Right lung (tissue), 5 donors: ENCODE measurements around the gene TSPAN3. TPM values are rescaled to one million over a fixed set of nuclear protein-coding genes. Genes with fewer than 3 reads are reported as not detected.

ENCODE experiments used
- DNase-seq, 2 donors: peaks; one replicate each; pipeline ENCODE4 v3.0.0-alpha.2; 2013
- polyA plus RNA-seq, 5 donors: library from polyadenylated mRNA; unstranded; fragments of 120-200 nt; gene quantifications; one replicate each; pipeline versions ENCODE4 v1.2.1 to v1.2.3, GENCODE V29; 2013; ENCODE audit warnings: inconsistent platforms in 1 of 5, low replicate concordance in 1 of 5; ENCODE audit not compliant: insufficient read length in 5 of 5, insufficient read depth in 1 of 5

Gene TSPAN3
- polyA plus RNA-seq, 5 donors = 327 to 424 (median 329) TPM

- DNase-seq = no peak
Measured at GRCh38 chr15:77010857-77011256, 60.1 kb downstream of the TSPAN3 start.

- no peak for DNase-seq
Measured at GRCh38 chr15:77010312-77010686, 60.6 kb downstream of the TSPAN3 start.

DNA sequence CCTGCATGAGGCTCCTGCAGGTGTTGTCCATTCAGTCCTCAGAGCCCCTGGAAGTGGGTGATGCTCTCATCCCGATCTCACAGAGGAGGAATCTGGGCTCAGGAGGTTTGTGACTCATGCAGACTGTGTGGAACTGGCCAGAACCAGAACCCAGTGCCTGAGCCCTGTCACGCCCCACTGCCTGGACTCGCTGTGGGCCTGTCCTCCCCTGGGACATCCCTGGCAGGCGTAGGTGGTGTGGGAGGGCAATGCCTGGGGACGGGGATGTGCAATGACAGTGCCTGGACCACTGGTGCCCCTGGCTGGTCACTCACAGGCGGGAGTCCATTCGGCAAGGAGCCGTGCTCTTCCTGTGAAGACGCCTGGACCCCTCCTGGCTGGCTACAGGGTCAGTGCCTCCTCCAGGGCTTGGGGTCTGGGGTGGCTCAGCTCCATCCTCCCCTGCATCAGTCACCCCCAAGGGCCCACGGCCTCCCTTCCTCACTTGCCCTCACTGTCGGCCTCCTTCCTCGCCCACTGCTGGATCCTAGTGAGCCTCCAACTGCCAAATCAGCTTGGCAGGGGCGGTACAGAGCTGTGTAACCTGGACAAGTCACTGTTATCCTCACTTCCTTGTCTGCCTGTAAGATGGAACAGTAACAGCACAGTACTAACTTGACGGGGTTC, 61.1 kb downstream of the TSPAN3 start:
- no peak for DNase-seq

- no peak for DNase-seq
Measured at GRCh38 chr15:77009176-77009575, 61.7 kb downstream of the TSPAN3 start.

GRCh38 chr15:77004189-77004588, 66.7 kb downstream of the TSPAN3 start:
- DNase-seq = no peak

GRCh38 chr15:77002954-77003912, 67.7 kb downstream of the TSPAN3 start:
- DNase-seq = no peak

DNA sequence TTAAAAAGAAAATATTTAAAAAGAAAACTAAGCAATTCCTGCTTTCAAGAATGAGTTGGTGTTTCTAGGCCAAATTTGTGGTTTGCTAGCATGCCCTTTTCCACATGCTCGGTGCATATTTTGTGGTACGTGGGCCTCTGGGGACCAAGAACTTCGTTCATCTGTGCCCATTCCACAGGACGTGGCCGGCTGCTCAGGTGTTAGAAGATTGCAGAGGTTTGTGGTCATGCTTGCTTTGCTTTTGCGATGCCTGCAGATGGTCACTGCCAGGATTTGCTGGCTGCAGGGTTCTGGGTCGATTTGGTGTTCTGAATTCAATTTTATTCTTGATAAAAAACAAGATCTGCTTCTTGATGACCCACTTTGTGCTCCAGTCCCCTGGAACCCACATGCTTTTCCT, 68.5 kb downstream of the TSPAN3 start:
- DNase-seq = no peak

- DNase-seq = no peak
Measured at GRCh38 chr15:77001966-77002365, 68.9 kb downstream of the TSPAN3 start.

DNA sequence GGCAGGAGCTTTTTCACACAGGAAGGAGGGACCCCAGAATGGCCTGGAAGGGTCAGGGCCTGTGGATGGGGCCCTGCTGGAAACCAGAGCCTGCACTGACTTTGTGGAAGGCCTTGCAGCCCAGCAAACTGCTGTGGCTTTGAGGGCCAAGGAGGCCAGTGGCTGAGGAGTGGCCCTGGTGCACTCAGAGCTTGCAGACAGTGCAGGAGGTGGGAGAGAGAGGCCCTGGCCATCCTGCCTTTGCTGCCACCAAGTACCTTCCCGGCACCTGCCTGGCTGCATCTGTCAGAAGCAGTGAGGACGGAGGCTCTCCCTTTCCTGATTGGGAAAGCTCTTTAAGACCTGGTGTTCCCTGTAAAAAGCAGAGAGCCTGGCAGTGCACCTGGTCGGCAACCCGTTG, 69.6 kb downstream of the TSPAN3 start:
- DNase-seq = no peak

- no peak for DNase-seq
Measured at GRCh38 chr15:76999996-77000395, 70.9 kb downstream of the TSPAN3 start.

- DNase-seq = no peak
Measured at GRCh38 chr15:76998663-76999285, 72.1 kb downstream of the TSPAN3 start.

DNA sequence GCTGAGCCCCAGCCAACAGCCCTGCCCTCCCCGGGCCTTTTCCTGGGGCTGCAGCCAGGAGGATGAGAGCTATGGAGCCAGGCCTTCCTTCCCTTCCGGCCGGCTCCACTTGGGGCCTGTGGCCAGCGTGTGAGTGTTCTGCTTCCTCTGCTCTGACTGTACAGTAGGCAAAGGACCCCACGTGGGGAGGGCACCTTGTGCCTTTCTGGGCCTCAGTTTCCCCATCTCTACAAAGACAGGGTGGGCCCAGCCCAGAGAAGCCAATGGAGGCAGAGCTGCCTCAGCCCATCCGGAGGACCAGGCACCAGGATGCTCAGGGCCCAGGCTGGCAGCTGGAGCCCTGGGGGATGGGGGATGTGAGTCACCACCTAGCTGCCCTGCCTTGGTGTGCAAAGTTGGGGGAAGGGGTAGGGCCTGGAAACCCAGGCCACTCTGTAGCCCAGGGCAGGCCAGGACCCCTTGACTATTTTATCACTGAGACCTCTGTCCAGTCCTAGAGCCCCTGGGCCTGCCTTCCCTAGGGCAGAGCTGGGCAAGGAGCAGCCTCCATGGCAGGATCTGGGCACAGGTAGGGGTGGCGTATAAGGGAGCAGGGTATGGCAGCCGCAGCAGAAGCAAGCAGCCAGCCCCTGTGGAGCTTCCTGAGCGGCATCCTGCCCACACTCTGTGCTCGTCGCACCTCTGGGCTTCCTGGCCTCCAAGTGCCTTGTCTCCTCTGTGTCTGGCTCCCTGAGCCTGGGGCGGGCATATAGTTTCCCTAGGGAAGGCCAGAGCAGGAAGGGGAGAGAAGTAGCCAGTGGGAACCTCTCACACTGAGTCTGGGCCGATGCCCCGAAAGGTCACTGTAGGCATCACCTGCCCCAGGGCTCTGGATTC, 74.1 kb downstream of the TSPAN3 start:
- DNase-seq = peak; percentile 28 to 39

DNA sequence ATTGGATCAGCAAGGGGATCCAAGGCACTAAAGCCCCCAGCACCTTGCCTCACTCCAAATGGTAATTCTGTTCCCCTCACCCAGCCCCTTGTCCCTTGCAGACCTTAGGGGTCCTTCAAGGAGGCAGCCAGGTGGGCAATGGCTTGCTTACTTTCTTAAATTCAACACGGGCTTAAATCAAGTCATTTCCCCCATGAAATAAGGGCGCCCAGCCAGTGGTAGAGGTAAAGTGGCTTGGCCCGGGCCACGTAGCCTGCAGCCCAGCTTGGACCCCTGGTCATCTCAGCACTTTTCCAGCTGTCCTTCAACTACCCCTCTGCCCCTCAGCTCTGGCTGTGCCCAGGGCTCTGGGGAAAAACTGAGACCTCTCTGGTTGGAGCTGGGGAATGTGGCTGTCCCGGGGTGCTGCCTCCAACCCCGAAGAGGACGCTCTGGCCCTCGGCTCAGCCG, 74.8 kb downstream of the TSPAN3 start:
- DNase-seq = no peak

DNA sequence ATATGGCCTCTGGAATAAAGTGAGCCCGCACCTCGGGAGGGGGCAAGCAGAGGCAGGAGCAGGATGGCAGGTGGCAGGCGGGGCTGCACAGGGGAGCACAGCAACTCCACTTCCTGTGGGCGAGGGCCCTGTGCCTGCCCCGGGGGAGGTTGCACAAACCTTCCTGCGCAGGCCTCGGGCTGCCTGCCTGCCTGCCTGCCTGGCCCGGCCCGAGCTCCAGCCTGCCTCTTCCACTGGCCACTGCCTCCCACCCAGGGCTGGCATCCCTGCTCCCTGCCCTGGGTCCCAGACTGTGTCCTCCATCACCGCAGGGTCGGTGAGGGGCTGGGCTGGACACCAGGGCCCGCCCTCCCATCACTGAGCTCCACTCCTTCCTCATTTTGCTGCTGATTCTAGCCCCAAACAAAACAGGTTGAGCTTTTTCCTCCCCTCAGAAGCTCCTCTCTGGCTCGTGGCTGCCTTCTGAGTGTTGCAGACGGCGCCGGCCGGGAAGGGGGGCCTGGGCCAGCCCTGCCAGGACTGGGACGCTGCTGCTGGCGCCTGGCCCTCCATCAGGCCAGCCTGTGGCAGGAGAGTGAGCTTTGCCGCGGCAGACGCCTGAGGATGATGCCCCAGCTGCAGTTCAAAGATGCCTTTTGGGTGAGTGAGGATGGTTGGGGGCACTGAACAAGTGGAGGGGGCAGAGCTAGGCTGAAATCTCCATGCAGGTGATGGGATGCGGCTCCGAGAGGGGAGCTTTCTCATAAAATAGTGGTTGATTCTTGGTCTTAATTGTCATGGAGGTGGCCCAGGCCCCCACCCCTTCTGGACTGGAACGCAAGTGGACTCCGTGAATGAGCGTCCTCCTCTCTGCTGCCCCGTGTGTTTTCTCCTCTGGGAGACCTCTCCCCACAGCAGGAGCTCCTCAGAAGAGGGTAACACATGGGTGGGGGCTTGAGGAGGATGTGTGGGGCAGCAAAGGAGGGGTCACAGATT, 75.7 kb downstream of the TSPAN3 start, which contains the start of gene PSTPIP1:
PSTPIP1 (plus strand) TSS at position 156 of the 975 bp plus-strand sequence; CDS start at position 604, 448 bp downstream.
- DNase-seq = peak in 1 of 2 donors; percentile 23

DNA sequence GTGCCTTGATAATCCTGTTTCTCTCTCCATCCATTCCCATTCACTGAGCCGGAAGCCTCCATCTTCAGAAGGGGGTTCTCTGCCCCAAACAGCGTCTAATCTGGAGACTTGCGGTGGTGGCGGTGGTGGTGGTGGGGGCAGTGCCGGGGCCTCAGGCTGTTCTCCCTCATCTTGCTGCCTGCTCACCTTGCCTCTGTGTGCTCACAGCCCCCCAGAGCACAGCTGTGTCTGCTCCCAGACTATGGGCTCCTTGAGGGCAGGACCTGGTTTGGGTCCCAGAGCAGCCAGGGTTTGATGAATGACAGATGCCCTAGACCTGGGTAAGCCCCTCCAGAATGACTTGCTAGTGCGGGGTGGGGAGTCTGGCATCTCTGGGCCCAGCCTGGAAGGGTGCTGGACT, 76.4 kb downstream of the TSPAN3 start:
- no peak for DNase-seq

- no peak for DNase-seq
Measured at GRCh38 chr15:76994001-76994400, 76.9 kb downstream of the TSPAN3 start.

GRCh38 chr15:76993114-76993725, 77.7 kb downstream of the TSPAN3 start:
- DNase-seq = no peak

DNA sequence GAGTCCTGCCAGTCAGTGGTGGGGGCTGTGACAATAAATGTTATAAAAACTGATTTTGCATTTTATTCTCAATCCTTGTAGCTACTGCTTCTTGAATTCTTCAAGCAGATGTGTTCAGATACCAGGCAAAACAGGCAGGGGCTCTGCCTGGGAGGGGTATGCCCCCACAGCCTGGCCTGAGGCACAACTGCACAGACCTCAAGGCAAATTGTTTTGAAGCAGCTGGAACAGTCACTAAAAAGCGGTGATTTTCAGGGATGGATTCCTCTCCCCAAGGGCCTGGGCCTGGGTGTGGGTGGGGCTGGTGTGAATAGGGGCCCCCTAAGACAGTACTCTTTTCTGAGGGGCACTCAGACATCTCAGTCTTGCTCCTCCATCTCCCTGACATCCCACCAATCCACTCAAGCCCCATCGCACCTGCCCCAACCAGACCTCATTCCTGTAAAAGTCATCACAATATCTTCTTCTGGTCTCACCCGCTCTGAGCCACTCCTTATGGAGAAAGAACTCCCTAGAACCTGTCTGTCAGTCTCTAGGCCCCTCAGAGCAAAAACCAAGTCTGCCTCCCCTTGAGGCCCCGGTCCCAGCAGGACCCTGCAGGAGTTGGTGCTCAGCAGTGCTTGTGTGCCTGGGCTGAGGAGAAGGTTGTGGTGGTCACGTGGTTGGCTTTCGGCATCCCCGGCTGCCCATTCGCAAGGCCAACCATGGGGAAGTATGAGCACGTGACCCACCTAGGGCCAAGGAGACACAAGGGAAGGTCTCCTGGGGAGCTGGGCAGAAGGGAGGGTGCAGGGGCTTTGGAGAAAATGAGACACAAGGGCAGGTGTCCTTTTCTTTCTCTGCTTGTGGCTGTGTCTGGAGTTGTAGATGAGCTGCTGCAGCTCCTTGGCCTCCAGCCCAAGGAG, 78.9 kb downstream of the TSPAN3 start:
- no peak for DNase-seq
